Measurements from ENCODE around the gene SLC34A1. TPM values are rescaled to one million over a fixed set of nuclear protein-coding genes. Genes with fewer than 3 reads are reported as not detected.

The SLC34A1 gene
- total and polyA plus RNA-seq, 2 of the 13 experiments (the other 11 are each of a cell fraction or from before 2014, with no cell fraction given) = 0.03 to 0.20 TPM

DNA sequence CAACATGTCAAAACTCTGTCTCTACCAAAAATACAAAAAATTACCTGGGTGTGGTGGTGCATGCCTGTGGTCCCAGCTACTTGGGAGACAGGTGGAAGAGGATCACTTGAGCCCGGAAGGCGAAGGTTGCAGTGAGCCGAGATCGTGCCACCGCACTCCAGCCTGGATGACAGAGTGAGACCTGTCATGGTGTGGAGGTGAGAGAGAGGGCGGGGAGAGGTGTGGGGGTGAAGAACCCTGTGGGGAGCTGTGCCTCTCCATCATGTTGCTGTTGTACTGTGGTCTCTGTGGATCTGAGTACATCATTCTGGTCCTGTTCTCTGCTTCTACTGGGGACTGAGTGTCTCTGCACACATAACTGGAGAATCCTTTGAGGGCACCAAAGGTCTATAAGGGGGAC lies 11.3 kb upstream of the SLC34A1 start:
- no peaks in the 10 kb centered on the region; a peak in 1 of 5 replicates for H3K27me3 ChIP-seq (ENCODE audit: control insufficient read depth in 1 of 2, insufficient read depth in 2 of 2, low read length in 2 of 2)
- no TSS peak for BruUV-seq (replicated peaks)
- ChIA-PET POLR2A (interaction anchor here (2.9 to 4.7 kb wide), 3 partner anchors 10 to 20 kb away, joined by 19 to 84 read pairs (median 25); partner anchors contain the start of genes LMAN2 and SLC34A1), CTCF (ENCODE audit: low intra/inter-chr PET ratio, low total read pairs) (no interaction called here)
- FAIRE-seq = no peak
- 95% methylated on average over 6 of the region's 6 CpGs for WGBS (ENCODE audit: low lambda C conversion rate)
- 0 out of 5 replicates have a peak, but pooled peaks cover 0 to 4% of the 10 kb centered on the region in 2 experiments for H3K36me3 ChIP-seq (replicated peaks in 1 of 2; ENCODE audit: control insufficient read depth in 1 of 2, insufficient read depth in 2 of 2, low read length in 2 of 2)
- H4K20me1 ChIP-seq (ENCODE audit: insufficient read depth, low read length) = no peaks in the 10 kb centered on the region
- H3K4me1 ChIP-seq (ENCODE audit: insufficient read depth, low read length) = peaks cover 76% of the 10 kb centered on the region
- H3K9ac ChIP-seq (ENCODE audit: insufficient read depth, low read depth, low read length) = no peak overlapping the region
- H3K9me3 ChIP-seq (ENCODE audit: low read length) = no peaks in the 10 kb centered on the region
- H3K4me2 ChIP-seq (ENCODE audit: low read depth, low read length) = 0 out of 2 replicates have a peak overlapping the region, but pooled peaks have one; percentile 100
- H3K79me2 ChIP-seq (ENCODE audit: insufficient read depth, low read length) = peaks cover 8% of the 10 kb centered on the region
- DNase-seq (ENCODE audit: low spot score) = no peak
- in situ Hi-C loops (cut with HindIII; ENCODE audit: extremely low pct_ligation_motif_present, low pct_unique_long_range_greater_than_20kb) = loop anchor here (25.0 kb wide), 1 partner anchor 836 kb away; the partner anchor contains the start of genes CDHR2 and RNF44
- no peak overlapping the region for H3K27ac ChIP-seq (ENCODE audit: extremely low read length, insufficient read depth, low read length)
- ATAC-seq = no peak
- intact Hi-C loops (cut with micrococcal nuclease; ENCODE audit: unreplicated experiment) = no loop called here
- H3K4me3 ChIP-seq (replicated peaks in 1 of 3; ENCODE audit: insufficient read depth in 1 of 3, low read depth in 2 of 3, low read length in 3 of 3) = no peak overlapping the region
- H2AFZ ChIP-seq (ENCODE audit: low read length) = no peak overlapping the region
- TF ChIP-seq ATF1 (CRISPR knock-in tag; IDR thresholded peaks at IDR 0.05) (no peak), HMGXB4 (CRISPR knock-in tag; IDR thresholded peaks at IDR 0.05; ENCODE audit: borderline replicate concordance in 1 of 2, low read depth in 1 of 2) (no peak), BRF2 (CRISPR knock-in tag; IDR thresholded peaks at IDR 0.05) (no peak), DMTF1 (CRISPR knock-in tag; IDR thresholded peaks at IDR 0.05) (no peak), ZNF720 (CRISPR knock-in tag; IDR thresholded peaks at IDR 0.05) (no peak), ZNF503 (CRISPR knock-in tag; IDR thresholded peaks at IDR 0.05) (no peak), ZNF232 (CRISPR knock-in tag; IDR thresholded peaks at IDR 0.05; ENCODE audit: borderline replicate concordance) (no peak), MAFK (conservative IDR thresholded peaks at IDR 0.05 in 1 of 2, IDR thresholded peaks at IDR 0.05 in 1 of 2; ENCODE audit: low read length in 2 of 2) (no peak), STAT5B (CRISPR knock-in tag; IDR thresholded peaks at IDR 0.05) (no peak), ZFP62 (CRISPR knock-in tag; IDR thresholded peaks at IDR 0.05) (no peak)
- TF ChIP-seq, protein P1, sequence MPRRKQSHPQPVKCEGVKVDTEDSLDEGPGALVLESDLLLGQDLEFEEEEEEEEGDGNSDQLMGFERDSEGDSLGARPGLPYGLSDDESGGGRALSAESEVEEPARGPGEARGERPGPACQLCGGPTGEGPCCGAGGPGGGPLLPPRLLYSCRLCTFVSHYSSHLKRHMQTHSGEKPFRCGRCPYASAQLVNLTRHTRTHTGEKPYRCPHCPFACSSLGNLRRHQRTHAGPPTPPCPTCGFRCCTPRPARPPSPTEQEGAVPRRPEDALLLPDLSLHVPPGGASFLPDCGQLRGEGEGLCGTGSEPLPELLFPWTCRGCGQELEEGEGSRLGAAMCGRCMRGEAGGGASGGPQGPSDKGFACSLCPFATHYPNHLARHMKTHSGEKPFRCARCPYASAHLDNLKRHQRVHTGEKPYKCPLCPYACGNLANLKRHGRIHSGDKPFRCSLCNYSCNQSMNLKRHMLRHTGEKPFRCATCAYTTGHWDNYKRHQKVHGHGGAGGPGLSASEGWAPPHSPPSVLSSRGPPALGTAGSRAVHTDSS (CRISPR knock-in tag; conservative IDR thresholded peaks at IDR 0.05) = no peak
- TF ChIP-seq, protein P2, sequence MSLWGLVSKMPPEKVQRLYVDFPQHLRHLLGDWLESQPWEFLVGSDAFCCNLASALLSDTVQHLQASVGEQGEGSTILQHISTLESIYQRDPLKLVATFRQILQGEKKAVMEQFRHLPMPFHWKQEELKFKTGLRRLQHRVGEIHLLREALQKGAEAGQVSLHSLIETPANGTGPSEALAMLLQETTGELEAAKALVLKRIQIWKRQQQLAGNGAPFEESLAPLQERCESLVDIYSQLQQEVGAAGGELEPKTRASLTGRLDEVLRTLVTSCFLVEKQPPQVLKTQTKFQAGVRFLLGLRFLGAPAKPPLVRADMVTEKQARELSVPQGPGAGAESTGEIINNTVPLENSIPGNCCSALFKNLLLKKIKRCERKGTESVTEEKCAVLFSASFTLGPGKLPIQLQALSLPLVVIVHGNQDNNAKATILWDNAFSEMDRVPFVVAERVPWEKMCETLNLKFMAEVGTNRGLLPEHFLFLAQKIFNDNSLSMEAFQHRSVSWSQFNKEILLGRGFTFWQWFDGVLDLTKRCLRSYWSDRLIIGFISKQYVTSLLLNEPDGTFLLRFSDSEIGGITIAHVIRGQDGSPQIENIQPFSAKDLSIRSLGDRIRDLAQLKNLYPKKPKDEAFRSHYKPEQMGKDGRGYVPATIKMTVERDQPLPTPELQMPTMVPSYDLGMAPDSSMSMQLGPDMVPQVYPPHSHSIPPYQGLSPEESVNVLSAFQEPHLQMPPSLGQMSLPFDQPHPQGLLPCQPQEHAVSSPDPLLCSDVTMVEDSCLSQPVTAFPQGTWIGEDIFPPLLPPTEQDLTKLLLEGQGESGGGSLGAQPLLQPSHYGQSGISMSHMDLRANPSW (CRISPR knock-in tag; IDR thresholded peaks at IDR 0.05; ENCODE audit: borderline replicate concordance) = no peak
